DOHH2 (cell line): Measurements from ENCODE around the gene SRGAP3.

ENCODE experiments used
- H3F3A ChIP-seq: fragments of 200-600 bp; sonication (generic), shearing (Covaris generic); 2 replicates; pipeline ENCODE4 v1.6.0; 2016; ENCODE audit warnings: antibody characterized with exemption, mild to moderate bottlenecking; ENCODE audit not compliant: control insufficient read depth, insufficient read depth
- H3K27ac ChIP-seq: fragments of 200-600 bp; sonication (generic); 2 replicates; pipeline ENCODE4 v1.5.1; 2014; ENCODE audit warnings: low read depth, mild to moderate bottlenecking, low read length, moderate library complexity
- H3K27me3 ChIP-seq: fragments of 200-600 bp; sonication (generic); 2 replicates; pipeline ENCODE4 v1.6.1; 2014; ENCODE audit warnings: mild to moderate bottlenecking, low read length, mixed read lengths; ENCODE audit not compliant: control insufficient read depth
- H3K36me3 ChIP-seq: fragments of 200-600 bp; sonication (generic); 2 replicates; pipeline ENCODE4 v1.6.1; 2014; ENCODE audit warnings: mild to moderate bottlenecking, low read length, moderate library complexity, mixed read lengths; ENCODE audit not compliant: control insufficient read depth
- H3K4me1 ChIP-seq: fragments of 200-600 bp; sonication (generic); 2 replicates; pipeline ENCODE4 v1.6.1; 2014; ENCODE audit warnings: mild to moderate bottlenecking, low read length, mixed read lengths; ENCODE audit not compliant: control insufficient read depth
- H3K4me2 ChIP-seq: fragments of 200-600 bp; sonication (generic); 2 replicates; pipeline ENCODE4 v1.6.0; 2014; ENCODE audit warnings: mild to moderate bottlenecking, low read length, moderate library complexity
- H3K4me3 ChIP-seq: fragments of 200-600 bp; sonication (generic); 2 replicates; pipeline ENCODE4 v1.5.1; 2014; ENCODE audit warnings: mild to moderate bottlenecking, low read length, mixed read lengths
- H3K79me2 ChIP-seq: fragments of 200-600 bp; sonication (generic); 2 replicates; pipeline ENCODE4 v1.6.1; 2014; ENCODE audit warnings: mild to moderate bottlenecking, low read length, mixed read lengths; ENCODE audit not compliant: control insufficient read depth
- H3K9me2 ChIP-seq: fragments of 200-600 bp; sonication (generic); replicated peaks from 2 replicates; pipeline ENCODE4 v1.6.1; 2014; ENCODE audit warnings: mild to moderate bottlenecking, low read length, mixed read lengths; ENCODE audit not compliant: control insufficient read depth
- H3K9me3 ChIP-seq: fragments of 200-600 bp; sonication (generic); 2 replicates; pipeline ENCODE4 v1.6.1; 2014; ENCODE audit warnings: antibody characterized with exemption, low read length, mixed read lengths; ENCODE audit not compliant: control insufficient read depth, insufficient read depth
- H4K20me1 ChIP-seq: fragments of 200-600 bp; sonication (generic); 2 replicates; pipeline ENCODE4 v1.6.0; 2014; ENCODE audit warnings: low read depth, mild to moderate bottlenecking, antibody characterized with exemption, low read length, moderate library complexity; ENCODE audit not compliant: control insufficient read depth, insufficient read depth
- EZH2phosphoT487 ChIP-seq: fragments of 200-600 bp; sonication (generic); IDR thresholded peaks from 2 replicates; pipeline ENCODE4 v1.6.1; 2017; ENCODE audit warnings: borderline replicate concordance, mild to moderate bottlenecking, antibody characterized with exemption, low read length, moderate library complexity, mixed read lengths
- TF ChIP-seq, protein P1 (sequence below): fragments of 200-600 bp; sonication (generic); IDR thresholded peaks from one replicate; pipeline ENCODE4 v1.5.1; 2014; ENCODE audit warnings: antibody characterized with exemption, mild to moderate bottlenecking, low read depth, low read length; ENCODE audit not compliant: poor library complexity, severe bottlenecking

SRGAP3 gene

DNA sequence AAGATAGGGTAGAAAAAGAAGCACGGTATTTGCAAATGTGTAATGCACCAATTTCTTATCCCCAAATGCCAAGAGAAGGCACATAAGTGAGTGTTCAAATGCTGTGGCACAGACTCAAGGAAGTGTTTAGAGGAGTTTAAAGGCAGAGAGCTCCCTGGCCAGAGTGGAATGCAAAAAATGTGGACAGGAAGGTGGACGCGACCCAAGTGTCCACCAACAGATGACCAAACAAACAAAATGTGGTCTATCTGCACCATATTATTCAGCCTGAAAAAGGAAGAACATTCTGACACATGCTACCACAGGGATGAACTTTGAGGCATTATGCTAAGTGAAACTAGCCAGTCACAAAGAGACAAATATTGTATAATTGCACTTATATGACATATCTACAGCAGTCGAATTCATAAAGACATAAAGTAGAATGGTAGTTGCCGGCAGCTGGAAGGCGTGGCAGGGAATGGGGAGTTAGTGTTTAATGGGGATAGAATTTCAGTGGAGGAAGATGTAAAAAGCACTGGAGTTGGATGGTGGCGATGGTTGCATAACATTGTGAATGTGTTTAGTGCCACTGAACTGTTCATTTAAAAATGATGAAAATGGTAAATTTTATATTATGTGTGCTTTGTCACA, 126.6 kb downstream of the SRGAP3 start:
- no peaks in the 10 kb centered on the region for H4K20me1 ChIP-seq
- no peaks in the 10 kb centered on the region for H3K27me3 ChIP-seq
- no peaks in the 10 kb centered on the region for H3K4me1 ChIP-seq
- H3K79me2 ChIP-seq, result no peaks in the 10 kb centered on the region
- no peak overlapping the region for H3K27ac ChIP-seq
- no peak overlapping the region for H3K4me2 ChIP-seq
- H3K9me2 ChIP-seq, result no peaks in the 10 kb centered on the region
- H3F3A ChIP-seq, result no peaks in the 10 kb centered on the region
- no peak overlapping the region for H3K4me3 ChIP-seq
- H3K9me3 ChIP-seq, result no peaks in the 10 kb centered on the region
- H3K36me3 ChIP-seq, result no peaks in the 10 kb centered on the region
- TF ChIP-seq, protein P1, sequence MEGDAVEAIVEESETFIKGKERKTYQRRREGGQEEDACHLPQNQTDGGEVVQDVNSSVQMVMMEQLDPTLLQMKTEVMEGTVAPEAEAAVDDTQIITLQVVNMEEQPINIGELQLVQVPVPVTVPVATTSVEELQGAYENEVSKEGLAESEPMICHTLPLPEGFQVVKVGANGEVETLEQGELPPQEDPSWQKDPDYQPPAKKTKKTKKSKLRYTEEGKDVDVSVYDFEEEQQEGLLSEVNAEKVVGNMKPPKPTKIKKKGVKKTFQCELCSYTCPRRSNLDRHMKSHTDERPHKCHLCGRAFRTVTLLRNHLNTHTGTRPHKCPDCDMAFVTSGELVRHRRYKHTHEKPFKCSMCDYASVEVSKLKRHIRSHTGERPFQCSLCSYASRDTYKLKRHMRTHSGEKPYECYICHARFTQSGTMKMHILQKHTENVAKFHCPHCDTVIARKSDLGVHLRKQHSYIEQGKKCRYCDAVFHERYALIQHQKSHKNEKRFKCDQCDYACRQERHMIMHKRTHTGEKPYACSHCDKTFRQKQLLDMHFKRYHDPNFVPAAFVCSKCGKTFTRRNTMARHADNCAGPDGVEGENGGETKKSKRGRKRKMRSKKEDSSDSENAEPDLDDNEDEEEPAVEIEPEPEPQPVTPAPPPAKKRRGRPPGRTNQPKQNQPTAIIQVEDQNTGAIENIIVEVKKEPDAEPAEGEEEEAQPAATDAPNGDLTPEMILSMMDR, result no peak
- no peak for TF ChIP-seq EZH2phosphoT487

DNA sequence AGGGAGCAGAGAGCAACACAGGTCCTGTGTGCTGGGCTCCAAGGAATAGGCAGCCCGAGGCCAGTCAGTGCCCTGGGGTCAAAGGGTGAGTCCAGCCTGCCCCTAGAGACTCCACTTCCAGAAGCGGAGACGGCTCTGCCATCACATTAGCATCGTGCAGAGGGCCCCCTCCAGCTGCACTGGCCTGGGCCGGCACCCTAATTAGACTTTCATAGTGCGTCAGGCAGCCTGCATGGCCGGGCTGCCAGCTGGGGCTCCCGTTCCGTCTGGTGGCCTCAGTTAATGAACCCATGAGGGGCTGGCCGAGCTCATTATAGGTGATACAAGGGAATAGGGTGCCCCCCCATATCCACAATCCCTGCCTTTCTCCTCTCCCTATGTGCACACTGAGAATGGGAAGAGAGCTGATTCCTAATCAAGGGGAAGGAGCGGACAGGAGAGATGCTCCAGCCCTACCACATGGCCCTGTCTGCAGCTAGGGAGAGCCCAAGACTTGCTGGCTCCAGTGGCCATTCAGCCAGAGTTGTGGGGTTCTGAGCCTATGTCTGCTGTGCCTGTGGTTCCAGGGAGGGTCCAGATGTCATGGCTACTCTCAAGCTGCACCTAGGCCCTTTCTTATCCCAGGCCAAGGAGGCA, 128.0 kb downstream of the SRGAP3 start:
- no peaks in the 10 kb centered on the region for H3K36me3 ChIP-seq
- H3K9me2 ChIP-seq, result no peaks in the 10 kb centered on the region
- H3K27me3 ChIP-seq, result 0 out of 2 replicates have a peak, but pooled peaks cover under 1% of the 10 kb centered on the region
- H3K27ac ChIP-seq, result no peak overlapping the region
- no peaks in the 10 kb centered on the region for H3K4me1 ChIP-seq
- H4K20me1 ChIP-seq, result no peaks in the 10 kb centered on the region
- no peak overlapping the region for H3K4me2 ChIP-seq
- no peaks in the 10 kb centered on the region for H3F3A ChIP-seq
- no peak overlapping the region for H3K4me3 ChIP-seq
- H3K9me3 ChIP-seq, result no peaks in the 10 kb centered on the region
- no peak for TF ChIP-seq EZH2phosphoT487
- TF ChIP-seq, protein P1, result no peak
- H3K79me2 ChIP-seq, result no peaks in the 10 kb centered on the region

DNA sequence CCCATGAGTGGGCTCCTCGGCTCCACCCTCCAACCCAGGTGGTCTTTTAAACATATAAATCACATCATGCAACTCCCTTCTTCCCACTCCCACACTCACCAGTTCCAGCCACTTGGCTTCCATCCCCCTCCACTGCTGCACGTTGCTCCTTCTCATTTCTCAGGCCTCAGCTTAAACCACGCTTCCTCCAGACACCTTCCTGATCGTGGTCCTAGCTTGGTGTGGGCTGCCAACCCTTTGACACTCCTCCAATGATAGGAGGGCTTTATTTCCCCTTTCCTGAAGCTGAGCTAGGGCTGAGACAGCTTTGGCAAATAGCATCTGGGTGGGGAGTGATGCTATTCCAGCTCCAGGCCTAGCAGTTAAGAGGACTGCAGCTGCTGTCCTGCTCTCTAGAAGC, 130.1 kb downstream of the SRGAP3 start:
- no peaks in the 10 kb centered on the region for H3F3A ChIP-seq
- peaks cover 8% of the 10 kb centered on the region; the same call in 1 of the 2 replicates for H3K27me3 ChIP-seq
- H3K9me3 ChIP-seq, result no peaks in the 10 kb centered on the region
- H3K36me3 ChIP-seq, result no peaks in the 10 kb centered on the region
- no peak overlapping the region for H3K4me2 ChIP-seq
- H3K79me2 ChIP-seq, result no peaks in the 10 kb centered on the region
- H3K9me2 ChIP-seq, result no peaks in the 10 kb centered on the region
- H3K27ac ChIP-seq, result no peak overlapping the region
- H3K4me3 ChIP-seq, result no peak overlapping the region
- no peak for TF ChIP-seq EZH2phosphoT487
- TF ChIP-seq, protein P1, result no peak
- no peaks in the 10 kb centered on the region for H4K20me1 ChIP-seq
- H3K4me1 ChIP-seq, result no peaks in the 10 kb centered on the region
